Pancreas (tissue), 10 donors: ENCODE data around the gene EZH1. TPM values are rescaled to one million over a fixed set of nuclear protein-coding genes. Genes with fewer than 3 reads are reported as not detected.

ENCODE experiments used
- ATAC-seq, 4 donors: fragments of 200-7000 bp; cut with Tn5 transposase; one replicate each; pipeline versions ENCODE4 v1.8.0 to v1.9.1; 2020; ENCODE audit warnings: mild to moderate bottlenecking in 4 of 4, moderate library complexity in 4 of 4
- DNase-seq, 6 donors: peaks; one replicate each; pipeline ENCODE4 v3.0.0-alpha.2; 2020
- FAIRE-seq: peaks from 2 replicates; lab custom pipeline; 2012; peaks lifted over from hg19 to GRCh38; lab: Jason Lieb, UNC
- H3K27ac ChIP-seq, 4 donors: fragments of 200-600 bp; sonication (generic); 1 replicate in 3 of 4; 2 replicates in 1 of 4; pipeline versions ENCODE4 v1.5.0 to v1.8.0; 2020
- H3K27me3 ChIP-seq, 4 donors: fragments of 200-600 bp; one replicate each; pipeline ENCODE4 v1.8.0; 2021
- H3K36me3 ChIP-seq, 3 donors: fragments of 200-600 bp; sonication (generic) in 1 of 3; one replicate each; pipeline versions ENCODE4 v1.5.0 to v1.8.0; 2020 to 2021
- H3K4me1 ChIP-seq, 3 donors: fragments of 200-600 bp; one replicate each; pipeline ENCODE4 v1.8.0; 2021
- H3K4me3 ChIP-seq, 4 donors: fragments of 200-600 bp; sonication (generic) in 2 of 4; one replicate each; pipeline versions ENCODE4 v1.5.0 to v1.8.0; 2020 to 2021
- H3K9me3 ChIP-seq, 4 donors: fragments of 200-600 bp; one replicate each; pipeline ENCODE4 v1.8.0; 2021
- CTCF ChIP-seq, 4 donors: fragments of 200-600 bp; sonication (generic) in 3 of 4; IDR thresholded peaks; one replicate each; pipeline versions ENCODE4 v1.5.0 to v1.8.0; 2021; ENCODE audit warnings: antibody characterized with exemption in 4 of 4
- WGBS, 2 donors: extraction: QIAGEN DNeasy Blood & Tissue Kit; methylation state at CpG; one replicate each; pipeline ENCODE4 v1.1.7; 2013; 5-methylcytosine and 5-hydroxymethylcytosine counted together
- intact Hi-C, 3 donors: fragments of 100-400 bp; cut with DNase I; formaldehyde crosslinking; loops; one replicate each; pipeline versions ENCODE4 v1.11.1 to v1.14.2; 2022
- polyA plus RNA-seq, 2 donors: library from polyadenylated mRNA; stranded (reverse); fragments of 200-250 nt; gene quantifications; one replicate each; pipeline ENCODE4 v1.2.3, GENCODE V29; 2013
- total RNA-seq, 6 donors: library from RNA; stranded (reverse); fragmentation: NEBNext Ultra II Directional in 4 of 6; extraction: Animal tissue kit (Norgen Biotek cat#: 25700) in 4 of 6; gene quantifications; one replicate each; pipeline versions ENCODE4 v1.2.1 to v1.2.4, GENCODE V29; 2021 to 2023
- donor health status: healthy with polysubstance abuse.
- donor health status: DM: no; HTN: no; CAD: no; lungs with moderate emphysema.
- donor health status: DM: no; HTN: no; CAD: no.
- donor health status: control.
- donor health status: control.
- donor health status: Bipolar disorder and iron deficiency.
- donor health status: DM: yes; HTN: yes; CAD: no.
- donor health status: DM: no; HTN: no; CAD: no.
- donor health status: DM: no; HTN: no; CAD: no.
- donor health status: DM: yes; HTN: yes; CAD: no.

Gene EZH1
- total and polyA plus RNA-seq, 8 donors, result 8.8 to 25.4 (median 15.5) TPM

- no peak for FAIRE-seq
- TF ChIP-seq CTCF (IDR thresholded peaks at IDR 0.05), result no peak
Observed at GRCh38 chr17:42659079-42659931, 85.5 kb downstream of the EZH1 start, which contains the start of gene TUBG2. Gene TUBG2 (plus strand): TSS chr17:42659284. CDS start chr17:42659504, 220 bp downstream.

GRCh38 chr17:42657824-42658588, 86.8 kb downstream of the EZH1 start:
- no peak overlapping the region for H3K27ac ChIP-seq
- DNase-seq (no peak), ATAC-seq (no peak), FAIRE-seq (no peak)
- no peaks in the 10 kb centered on the region for H3K27me3 ChIP-seq
- no peak overlapping the region for H3K4me3 ChIP-seq
- 84 to 89% methylated on average over 9 of the region's 9 CpGs for WGBS, 2 donors
- TF ChIP-seq CTCF (IDR thresholded peaks at IDR 0.05), result no peak
- no peaks in the 10 kb centered on the region for H3K9me3 ChIP-seq
- no peaks in the 10 kb centered on the region for H3K36me3 ChIP-seq
- intact Hi-C loops, result no loop called here
- peaks cover 0 to 14% (median 5%) of the 10 kb centered on the region in 3 donors for H3K4me1 ChIP-seq

More at GRCh38 chr17:42659079-42659931, 85.5 kb downstream of the EZH1 start, which contains the start of gene TUBG2:
- peak; percentile 89 to 95 (median 94) for ATAC-seq
- peak; percentile 88 to 96 (median 92) for DNase-seq
- Histone ChIP-seq H3K4me1 (peaks cover 0 to 11% (median 0%) of the 10 kb centered on the region in 3 donors), H3K4me3 (peak within 1 kb of the TSS; percentile 39 to 81 (median 74)), H3K36me3 (no peaks in the 10 kb centered on the region), H3K27ac (peak within 1 kb of the TSS; percentile 54 to 79 (median 71)), H3K27me3 (no peaks in the 10 kb centered on the region), H3K9me3 (no peaks in the 10 kb centered on the region)
- WGBS, 2 donors, result 1% methylated on average over 51 to 57 of the region's 59 CpGs
- intact Hi-C loops, result no loop called here

- H3K27me3 ChIP-seq, result no peaks in the 10 kb centered on the region
- H3K36me3 ChIP-seq, result no peaks in the 10 kb centered on the region
- WGBS, 2 donors, result 75 to 79% methylated on average over 2 of the region's 2 CpGs
- H3K27ac ChIP-seq, result no peak overlapping the region
- H3K4me3 ChIP-seq, result no peak overlapping the region
- no peak for DNase-seq
- FAIRE-seq, result no peak
- peaks cover 0 to 9% (median 5%) of the 10 kb centered on the region in 3 donors for H3K4me1 ChIP-seq
- ATAC-seq, result no peak
- no peaks in the 10 kb centered on the region for H3K9me3 ChIP-seq
- TF ChIP-seq CTCF (IDR thresholded peaks at IDR 0.05), result no peak
- intact Hi-C loops, result no loop called here
Observed at GRCh38 chr17:42655528-42655927, 89.3 kb downstream of the EZH1 start.

GRCh38 chr17:42653179-42654124, 91.4 kb downstream of the EZH1 start:
- H3K36me3 ChIP-seq, result no peaks in the 10 kb centered on the region
- peaks cover 0 to 8% (median 5%) of the 10 kb centered on the region in 3 donors for H3K4me1 ChIP-seq
- intact Hi-C loops, result no loop called here
- 29 to 31% methylated on average over 41 of the region's 42 CpGs for WGBS, 2 donors
- H3K27ac ChIP-seq, result peak overlapping the region in 3 of 4 donors; percentile 39 to 77 (median 76)
- H3K9me3 ChIP-seq, result no peaks in the 10 kb centered on the region
- ATAC-seq, result peak; percentile 63 to 85 (median 79)
- DNase-seq, result peak; percentile 52 to 79 (median 70)
- no peaks in the 10 kb centered on the region for H3K27me3 ChIP-seq
- FAIRE-seq, result no peak
- peak overlapping the region in 2 of 4 donors; percentile 22 to 38 for H3K4me3 ChIP-seq
- no peak for TF ChIP-seq CTCF (IDR thresholded peaks at IDR 0.05)
